Esophagus squamous epithelium (tissue), 4 donors: ENCODE results near the gene PVRIG.

Experiments
- POLR2A ChIP-seq, 4 donors: fragments of 450-650 bp; IDR thresholded peaks; one replicate each; pipeline ENCODE4 v1.6.1; 2017; ENCODE audit warnings: antibody characterized with exemption in 4 of 4, mild to moderate bottlenecking in 4 of 4, moderate library complexity in 3 of 4
- TF ChIP-seq, protein P1 (sequence below), 6 experiments: fragments of 450-650 bp in 4 of 6; fragments of 200-600 bp in 2 of 6; sonication (generic) in 2 of 6; IDR thresholded peaks; one replicate each; pipeline ENCODE4 v1.5.1; 2016 to 2019; ENCODE audit warnings: antibody characterized with exemption in 6 of 6, mild to moderate bottlenecking in 4 of 6, moderate library complexity in 4 of 6

DNA sequence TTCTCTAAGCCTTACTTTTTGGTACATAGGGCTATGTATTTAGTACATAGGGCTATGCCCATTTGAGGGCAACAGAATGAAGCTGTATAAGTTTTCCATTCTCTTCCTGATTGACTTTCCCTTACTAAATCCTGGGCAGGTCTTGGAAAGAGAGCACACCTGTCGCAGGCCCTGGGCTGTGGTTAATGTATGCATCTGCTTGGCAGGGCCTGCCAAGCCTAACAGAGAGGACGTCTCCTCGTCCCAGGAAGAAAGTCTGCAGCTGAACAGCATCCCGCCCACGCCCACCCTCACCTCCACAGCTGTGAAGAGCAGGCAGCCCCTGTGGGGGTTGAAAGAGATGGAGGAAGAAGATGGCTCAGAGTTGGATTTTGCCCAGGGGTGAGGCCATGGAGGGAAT lies 8.9 kb upstream of the PVRIG start:
- TF ChIP-seq, protein P1, sequence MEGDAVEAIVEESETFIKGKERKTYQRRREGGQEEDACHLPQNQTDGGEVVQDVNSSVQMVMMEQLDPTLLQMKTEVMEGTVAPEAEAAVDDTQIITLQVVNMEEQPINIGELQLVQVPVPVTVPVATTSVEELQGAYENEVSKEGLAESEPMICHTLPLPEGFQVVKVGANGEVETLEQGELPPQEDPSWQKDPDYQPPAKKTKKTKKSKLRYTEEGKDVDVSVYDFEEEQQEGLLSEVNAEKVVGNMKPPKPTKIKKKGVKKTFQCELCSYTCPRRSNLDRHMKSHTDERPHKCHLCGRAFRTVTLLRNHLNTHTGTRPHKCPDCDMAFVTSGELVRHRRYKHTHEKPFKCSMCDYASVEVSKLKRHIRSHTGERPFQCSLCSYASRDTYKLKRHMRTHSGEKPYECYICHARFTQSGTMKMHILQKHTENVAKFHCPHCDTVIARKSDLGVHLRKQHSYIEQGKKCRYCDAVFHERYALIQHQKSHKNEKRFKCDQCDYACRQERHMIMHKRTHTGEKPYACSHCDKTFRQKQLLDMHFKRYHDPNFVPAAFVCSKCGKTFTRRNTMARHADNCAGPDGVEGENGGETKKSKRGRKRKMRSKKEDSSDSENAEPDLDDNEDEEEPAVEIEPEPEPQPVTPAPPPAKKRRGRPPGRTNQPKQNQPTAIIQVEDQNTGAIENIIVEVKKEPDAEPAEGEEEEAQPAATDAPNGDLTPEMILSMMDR (IDR thresholded peaks at IDR 0.05), result no peak
- no peak for TF ChIP-seq POLR2A (IDR thresholded peaks at IDR 0.05)
